Measurements from ENCODE around the gene IRF2BPL. TPM values are rescaled to one million over a fixed set of nuclear protein-coding genes. Genes with fewer than 3 reads are reported as not detected.

The IRF2BPL gene
- total RNA-seq, 1 experiment from 2014 or later = 113 TPM

GRCh38 chr14:77039285-77040058 is 11.0 kb upstream of the IRF2BPL start:
- Histone ChIP-seq H3F3A (ENCODE audit: low read length, unreplicated experiment) (peaks cover 29% of the 10 kb centered on the region), H3K4me3 (ENCODE audit: low read length) (peak overlapping the region; percentile 59), H3K27ac (ENCODE audit: low read length) (peak overlapping the region; percentile 94), H3K36me3 (ENCODE audit: low read depth, low read length) (no peaks in the 10 kb centered on the region), H3K9ac (ENCODE audit: low read length) (peak overlapping the region; percentile 85), H4K20me1 (ENCODE audit: low read length) (no peaks in the 10 kb centered on the region), H3K79me2 (ENCODE audit: low read length) (peaks cover 34% of the 10 kb centered on the region), H3K4me1 (ENCODE audit: insufficient read depth, low read length) (peaks cover 93% of the 10 kb centered on the region), H3K4me2 (ENCODE audit: low read length) (peak overlapping the region; percentile 81), H3K9me3 (ENCODE audit: low read length) (no peaks in the 10 kb centered on the region), H3K27me3 (ENCODE audit: low read length) (no peaks in the 10 kb centered on the region), H3K9me2 (replicated peaks; ENCODE audit: low read length) (no peaks in the 10 kb centered on the region), H2AFZ (ENCODE audit: low read length) (peak overlapping the region; percentile 20)
- no peak for TF ChIP-seq EZH2 (IDR thresholded peaks at IDR 0.05; ENCODE audit: low read length, unreplicated experiment)
- TF ChIP-seq EZH2phosphoT487 (IDR thresholded peaks at IDR 0.05; ENCODE audit: borderline replicate concordance, low read length) = no peak
- TF ChIP-seq, protein P1, sequence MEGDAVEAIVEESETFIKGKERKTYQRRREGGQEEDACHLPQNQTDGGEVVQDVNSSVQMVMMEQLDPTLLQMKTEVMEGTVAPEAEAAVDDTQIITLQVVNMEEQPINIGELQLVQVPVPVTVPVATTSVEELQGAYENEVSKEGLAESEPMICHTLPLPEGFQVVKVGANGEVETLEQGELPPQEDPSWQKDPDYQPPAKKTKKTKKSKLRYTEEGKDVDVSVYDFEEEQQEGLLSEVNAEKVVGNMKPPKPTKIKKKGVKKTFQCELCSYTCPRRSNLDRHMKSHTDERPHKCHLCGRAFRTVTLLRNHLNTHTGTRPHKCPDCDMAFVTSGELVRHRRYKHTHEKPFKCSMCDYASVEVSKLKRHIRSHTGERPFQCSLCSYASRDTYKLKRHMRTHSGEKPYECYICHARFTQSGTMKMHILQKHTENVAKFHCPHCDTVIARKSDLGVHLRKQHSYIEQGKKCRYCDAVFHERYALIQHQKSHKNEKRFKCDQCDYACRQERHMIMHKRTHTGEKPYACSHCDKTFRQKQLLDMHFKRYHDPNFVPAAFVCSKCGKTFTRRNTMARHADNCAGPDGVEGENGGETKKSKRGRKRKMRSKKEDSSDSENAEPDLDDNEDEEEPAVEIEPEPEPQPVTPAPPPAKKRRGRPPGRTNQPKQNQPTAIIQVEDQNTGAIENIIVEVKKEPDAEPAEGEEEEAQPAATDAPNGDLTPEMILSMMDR (conservative IDR thresholded peaks at IDR 0.05; ENCODE audit: low read depth, low read length) = no peak
- BruUV-seq (replicated peaks) = TSS peak; percentile 14
- ChIA-PET CTCF (interaction anchor here (1.5 kb wide), 2 partner anchors 11 to 15 kb away, joined by 3 read pairs; partner anchors contain the start of gene IRF2BPL), POLR2A (ENCODE audit: unreplicated experiment) (interaction anchor here (0.6 to 3.0 kb wide), 3 partner anchors 8 to 56 kb away, joined by 3 to 50 read pairs (median 4); partner anchors contain the start of gene IRF2BPL)
- DNase-seq (no peak), ATAC-seq (no peak)
- intact Hi-C loops (cut with micrococcal nuclease) = no loop called here

DNA sequence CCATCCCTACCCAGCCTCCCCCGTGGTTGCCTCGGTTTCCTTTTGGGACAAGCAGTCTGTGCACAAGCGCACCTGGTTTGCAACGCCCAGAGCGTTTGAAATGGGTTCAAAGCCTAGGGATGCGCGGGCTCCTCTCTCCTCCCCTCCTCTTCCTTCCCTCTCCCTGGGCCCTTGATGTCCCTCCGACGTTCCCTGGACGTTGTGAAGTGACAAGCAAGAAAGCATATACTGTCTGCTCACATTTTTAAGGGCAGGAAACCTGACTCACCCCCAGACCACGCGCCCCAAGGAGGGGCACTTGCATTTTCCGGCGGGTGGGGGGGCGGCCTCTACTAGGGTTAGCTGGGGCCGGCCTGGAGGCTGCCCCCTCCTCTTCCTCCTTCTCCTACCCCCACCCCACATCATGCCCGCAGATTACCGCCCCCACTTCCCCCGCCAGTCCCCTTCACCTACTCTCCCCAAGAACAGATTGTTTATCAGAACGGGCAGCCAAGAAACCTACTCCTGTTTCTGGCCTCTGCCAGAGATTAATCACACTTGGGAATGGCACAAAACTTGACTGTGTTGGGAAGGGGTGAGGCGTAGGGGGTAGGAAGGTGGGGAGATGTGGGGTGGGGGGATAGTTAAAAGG is 9.5 kb upstream of the IRF2BPL start:
- Histone ChIP-seq H3K79me2 (ENCODE audit: low read length) (peaks cover 32% of the 10 kb centered on the region), H2AFZ (ENCODE audit: low read length) (peak overlapping the region; percentile 23), H3F3A (ENCODE audit: low read length, unreplicated experiment) (peaks cover 33% of the 10 kb centered on the region), H3K4me3 (ENCODE audit: low read length) (peak overlapping the region; percentile 59), H3K36me3 (ENCODE audit: low read depth, low read length) (no peaks in the 10 kb centered on the region), H4K20me1 (ENCODE audit: low read length) (no peaks in the 10 kb centered on the region), H3K4me2 (ENCODE audit: low read length) (peak overlapping the region; percentile 81), H3K27me3 (ENCODE audit: low read length) (no peaks in the 10 kb centered on the region), H3K9me3 (ENCODE audit: low read length) (no peaks in the 10 kb centered on the region), H3K9me2 (replicated peaks; ENCODE audit: low read length) (no peaks in the 10 kb centered on the region), H3K4me1 (ENCODE audit: insufficient read depth, low read length) (peaks cover 88% of the 10 kb centered on the region), H3K9ac (ENCODE audit: low read length) (peak overlapping the region; percentile 85), H3K27ac (ENCODE audit: low read length) (peak overlapping the region; percentile 94)
- ChIA-PET CTCF (no interaction called here), POLR2A (ENCODE audit: unreplicated experiment) (interaction anchor here (0.6 to 3.0 kb wide), 2 partner anchors 10 to 14 kb away, joined by 7 to 50 read pairs; partner anchors contain the start of gene IRF2BPL)
- intact Hi-C loops (cut with micrococcal nuclease) = no loop called here
- DNase-seq (peak; percentile 94), ATAC-seq (peak; percentile 10)
- TF ChIP-seq EZH2phosphoT487 (IDR thresholded peaks at IDR 0.05; ENCODE audit: borderline replicate concordance, low read length) (no peak), EZH2 (IDR thresholded peaks at IDR 0.05; ENCODE audit: low read length, unreplicated experiment) (no peak)
- TF ChIP-seq, protein P1 (conservative IDR thresholded peaks at IDR 0.05; ENCODE audit: low read depth, low read length) = no peak
- BruUV-seq (replicated peaks) = no TSS peak

Measured in PC-3 (cell line).